Ascending aorta (tissue), 2 donors: ENCODE data around the gene MARK2. TPM values are rescaled to one million over a fixed set of nuclear protein-coding genes. Genes with fewer than 3 reads are reported as not detected.

ENCODE experiments used
- DNase-seq, 2 donors: peaks; one replicate each; pipeline ENCODE4 v3.0.0-alpha.2; 2019; ENCODE audit warnings: low spot score in 2 of 2
- H3K27ac ChIP-seq, 2 donors: fragments of 200-600 bp; sonication (generic); one replicate each; pipeline ENCODE4 v1.5.1; 2016 to 2017; ENCODE audit warnings: mild to moderate bottlenecking in 1 of 2
- H3K27me3 ChIP-seq: fragments of 200-600 bp; sonication (generic); one replicate; pipeline ENCODE4 v1.5.1; 2017
- H3K36me3 ChIP-seq, 2 donors: fragments of 200-600 bp; sonication (generic); one replicate each; pipeline ENCODE4 v1.5.1; 2016
- H3K4me1 ChIP-seq, 2 donors: fragments of 200-600 bp; sonication (generic); one replicate each; pipeline ENCODE4 v1.5.1; 2016 to 2017; ENCODE audit warnings: mild to moderate bottlenecking in 1 of 2
- H3K4me3 ChIP-seq, 2 donors: fragments of 200-600 bp; sonication (generic); one replicate each; pipeline ENCODE4 v1.5.1; 2016 to 2017; ENCODE audit warnings: mild to moderate bottlenecking in 1 of 2
- H3K9me3 ChIP-seq, 2 donors: fragments of 200-600 bp; sonication (generic); one replicate each; pipeline ENCODE4 v1.5.1; 2016
- CTCF ChIP-seq, 3 experiments: fragments of 200-600 bp in 2 of 3; fragments of 450-650 bp in 1 of 3; sonication (generic) in 2 of 3; IDR thresholded peaks; one replicate each; pipeline ENCODE4 v1.5.1; 2016 to 2019; ENCODE audit warnings: antibody characterized with exemption in 3 of 3, mild to moderate bottlenecking in 1 of 3, moderate library complexity in 1 of 3
- intact Hi-C: fragments of 100-400 bp; cut with DNase I; formaldehyde crosslinking; loops from one replicate; pipeline ENCODE4 v1.15.1; 2023
- total RNA-seq: library from RNA; depleted of rRNA; stranded (reverse); fragments of >200 nt; gene quantifications from one replicate; pipeline ENCODE4 v1.1.0, GENCODE V29; 2016

MARK2 gene
- total RNA-seq, 1 donor from 2014 or later, result 45.7 TPM

- Histone ChIP-seq H3K36me3 (peaks cover 0 to 5% of the 10 kb centered on the region in 2 donors), H3K4me1 (peaks cover 7 to 38% of the 10 kb centered on the region in 2 donors), H3K9me3 (no peaks in the 10 kb centered on the region), H3K27ac (peak overlapping the region; percentile 81 to 83), H3K27me3 (no peaks in the 10 kb centered on the region), H3K4me3 (peak overlapping the region in 1 of 2 donors; percentile 93)
- no peak for DNase-seq
- intact Hi-C loops, result loop anchor here (1.0 to 5.0 kb wide), 8 partner anchors 24 to 311 kb away; partner anchors contain the start of genes NAA40, SPINDOC and ZFTA
- TF ChIP-seq CTCF (IDR thresholded peaks at IDR 0.05), result no peak
Observed at GRCh38 chr11:63837739-63838138, 1.2 kb upstream of the MARK2 start.

GRCh38 chr11:63838150-63838677 is 696 bp upstream of the MARK2 start:
- Histone ChIP-seq H3K36me3 (peaks cover 0 to 8% of the 10 kb centered on the region in 2 donors), H3K27ac (peak overlapping the region; percentile 81 to 83), H3K9me3 (no peaks in the 10 kb centered on the region), H3K27me3 (no peaks in the 10 kb centered on the region), H3K4me1 (peaks cover 7 to 38% of the 10 kb centered on the region in 2 donors), H3K4me3 (peak overlapping the region; percentile 93 to 96)
- intact Hi-C loops, result loop anchor here (1.0 to 5.0 kb wide), 5 partner anchors 25 to 101 kb away; partner anchors contain the start of genes NAA40 and SPINDOC
- no peak for TF ChIP-seq CTCF (IDR thresholded peaks at IDR 0.05)
- no peak for DNase-seq

GRCh38 chr11:63839508-63840355 is 822 bp downstream of the MARK2 start:
- peaks cover 7 to 38% of the 10 kb centered on the region in 2 donors for H3K4me1 ChIP-seq
- no peaks in the 10 kb centered on the region for H3K9me3 ChIP-seq
- no peak for DNase-seq
- H3K27me3 ChIP-seq, result no peaks in the 10 kb centered on the region
- TF ChIP-seq CTCF (IDR thresholded peaks at IDR 0.05), result no peak
- peak overlapping the region; percentile 93 to 96 for H3K4me3 ChIP-seq
- intact Hi-C loops, result loop anchor here (2.0 to 5.0 kb wide), 2 partner anchors 48 to 99 kb away; partner anchors contain the start of gene NAA40
- H3K27ac ChIP-seq, result peak overlapping the region; percentile 81 to 83
- peaks cover 10 to 20% of the 10 kb centered on the region in 2 donors for H3K36me3 ChIP-seq

GRCh38 chr11:63840356-63841060 is 1.6 kb downstream of the MARK2 start:
- intact Hi-C loops, result no loop called here
- no peak for DNase-seq
- Histone ChIP-seq H3K9me3 (no peaks in the 10 kb centered on the region), H3K27me3 (no peaks in the 10 kb centered on the region), H3K36me3 (peaks cover 10 to 21% of the 10 kb centered on the region in 2 donors), H3K27ac (peak overlapping the region; percentile 81 to 83), H3K4me3 (peak overlapping the region; percentile 93 to 96), H3K4me1 (peaks cover 7 to 38% of the 10 kb centered on the region in 2 donors)
- no peak for TF ChIP-seq CTCF (IDR thresholded peaks at IDR 0.05)

GRCh38 chr11:63841554-63841953 is 2.6 kb downstream of the MARK2 start:
- Histone ChIP-seq H3K4me3 (peak overlapping the region; percentile 93 to 96), H3K36me3 (peaks cover 12 to 21% of the 10 kb centered on the region in 2 donors), H3K27me3 (no peaks in the 10 kb centered on the region), H3K9me3 (no peaks in the 10 kb centered on the region), H3K27ac (peak overlapping the region in 1 of 2 donors; percentile 57), H3K4me1 (peaks cover 7 to 38% of the 10 kb centered on the region in 2 donors)
- no peak for TF ChIP-seq CTCF (IDR thresholded peaks at IDR 0.05)
- no peak for DNase-seq
- intact Hi-C loops, result no loop called here
